Measurements from ENCODE around the gene TSPAN4.

Gene TSPAN4, protein sequence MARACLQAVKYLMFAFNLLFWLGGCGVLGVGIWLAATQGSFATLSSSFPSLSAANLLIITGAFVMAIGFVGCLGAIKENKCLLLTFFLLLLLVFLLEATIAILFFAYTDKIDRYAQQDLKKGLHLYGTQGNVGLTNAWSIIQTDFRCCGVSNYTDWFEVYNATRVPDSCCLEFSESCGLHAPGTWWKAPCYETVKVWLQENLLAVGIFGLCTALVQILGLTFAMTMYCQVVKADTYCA

DNA sequence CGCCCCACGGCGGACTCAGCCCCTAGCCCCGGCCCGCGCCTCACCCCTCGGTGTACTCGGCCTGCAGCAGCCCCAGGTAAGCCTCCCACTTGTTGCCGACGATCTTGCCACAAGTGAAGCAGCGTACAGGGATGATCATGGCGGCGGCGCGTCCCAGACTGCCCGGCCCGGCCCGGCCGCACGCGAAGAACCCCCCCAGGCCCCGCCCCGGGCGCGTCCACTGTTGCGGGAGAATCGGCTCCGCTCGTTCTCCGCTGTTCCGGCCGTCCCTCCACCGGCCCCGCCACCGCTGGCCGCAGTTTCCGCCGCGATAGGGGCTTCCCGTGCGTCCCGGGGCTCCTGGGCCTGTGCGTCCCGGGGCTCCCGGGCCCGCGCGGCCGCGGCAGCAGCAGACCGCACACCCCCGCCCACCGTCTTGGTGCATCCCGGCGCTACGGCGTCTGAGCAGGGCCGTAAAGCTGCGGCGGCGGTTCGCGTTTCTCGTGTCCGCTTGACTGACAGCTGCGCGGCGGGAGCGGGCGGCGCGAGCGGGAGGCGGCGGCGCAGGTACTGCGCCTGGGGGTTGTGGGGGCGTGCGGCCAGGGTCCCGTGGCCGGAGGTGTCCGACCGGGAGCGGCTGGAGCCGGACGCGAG is at the start of gene TSPAN4, which contains the start of gene POLR2L:
Gene TSPAN4, plus strand, starts transcription at position 483 of the 633 bp plus-strand sequence. CDS start 7,453 bp downstream, outside the sequence.
Gene POLR2L, minus strand, starts transcription at position 160 of the 633 bp plus-strand sequence. Its CDS starts 21 bp downstream, at position 139.
- DNase-seq (ENCODE audit: low spot score), result peak; percentile 84

DNA sequence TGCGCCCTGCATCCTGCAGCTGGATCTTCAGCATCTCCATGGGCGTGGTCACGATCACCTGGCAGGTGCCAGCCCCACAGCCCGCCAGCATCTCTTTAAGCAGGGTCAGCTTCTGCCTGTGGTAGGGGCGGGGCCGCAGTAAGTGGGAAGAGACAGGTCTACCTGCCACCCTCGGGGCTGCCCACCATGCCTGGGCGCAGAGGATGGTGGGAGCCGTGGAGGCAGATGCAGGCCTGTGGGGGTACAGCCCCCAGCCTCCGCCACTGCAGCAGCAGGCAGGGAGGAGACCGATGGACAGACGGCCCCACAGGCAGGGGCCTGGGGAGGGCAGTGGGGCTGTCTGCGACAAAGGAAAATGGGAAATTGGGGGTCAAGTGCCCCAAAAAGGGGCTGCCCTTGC is 49.8 kb upstream of the TSPAN4 start:
- no peak for DNase-seq (ENCODE audit: low spot score)

DNA sequence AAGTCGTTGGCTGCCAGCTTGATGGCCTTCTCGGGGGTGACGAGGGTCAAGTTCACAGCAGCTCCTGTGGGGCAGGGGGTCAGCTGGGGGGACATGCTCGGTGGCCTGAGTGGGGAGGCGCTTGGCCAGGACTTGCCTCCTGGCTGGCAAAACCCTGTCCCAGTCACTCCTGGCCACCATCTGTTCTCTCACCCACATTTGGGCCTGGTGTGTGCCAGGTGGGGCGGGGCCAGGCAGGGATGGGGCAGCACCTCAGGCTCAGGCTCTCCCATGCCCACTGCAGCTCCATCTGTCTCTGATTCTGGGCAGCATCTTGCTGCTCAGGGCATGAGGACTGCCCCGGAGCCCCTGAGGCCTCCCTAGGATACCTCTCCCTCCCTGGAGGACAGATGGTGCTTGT is 49.1 kb upstream of the TSPAN4 start:
- DNase-seq (ENCODE audit: low spot score), result no peak

DNA sequence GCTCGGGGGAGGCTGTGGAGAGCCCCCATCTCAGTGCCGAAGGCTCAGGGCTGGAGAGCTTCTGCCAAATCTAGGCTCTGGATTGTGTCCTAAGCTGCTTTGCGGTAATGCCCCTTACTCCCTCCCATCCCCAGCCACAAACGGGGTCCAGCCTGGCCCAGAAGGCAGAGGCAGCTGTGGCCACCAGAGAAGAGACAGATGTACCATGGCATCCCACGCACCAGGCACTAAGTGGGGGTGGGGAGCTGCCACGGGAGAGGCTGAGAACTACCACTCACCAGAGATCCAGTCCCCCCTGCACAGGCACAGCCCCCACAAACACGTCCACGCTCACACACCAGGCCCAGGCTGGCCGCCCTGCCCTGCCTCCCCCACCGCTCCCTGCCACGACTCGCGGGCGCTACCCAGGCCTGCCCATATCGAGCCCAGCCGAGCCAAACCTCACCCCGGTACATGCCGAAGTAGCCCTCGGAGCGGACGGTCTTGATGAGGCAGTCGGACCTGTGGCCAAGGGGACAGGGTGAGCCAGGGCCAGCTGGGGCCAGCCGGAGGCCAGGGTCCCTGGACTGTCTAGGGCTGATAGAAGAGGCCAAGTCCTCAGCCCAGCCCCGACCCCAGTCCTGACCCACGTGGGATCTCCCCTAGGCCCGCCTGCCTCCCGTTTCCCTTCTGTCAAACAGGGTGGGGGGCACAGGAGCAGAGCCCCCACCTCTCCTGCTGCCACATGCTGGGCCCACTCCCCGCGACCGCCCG is 48.5 kb upstream of the TSPAN4 start:
- no peak for DNase-seq (ENCODE audit: low spot score)

DNA sequence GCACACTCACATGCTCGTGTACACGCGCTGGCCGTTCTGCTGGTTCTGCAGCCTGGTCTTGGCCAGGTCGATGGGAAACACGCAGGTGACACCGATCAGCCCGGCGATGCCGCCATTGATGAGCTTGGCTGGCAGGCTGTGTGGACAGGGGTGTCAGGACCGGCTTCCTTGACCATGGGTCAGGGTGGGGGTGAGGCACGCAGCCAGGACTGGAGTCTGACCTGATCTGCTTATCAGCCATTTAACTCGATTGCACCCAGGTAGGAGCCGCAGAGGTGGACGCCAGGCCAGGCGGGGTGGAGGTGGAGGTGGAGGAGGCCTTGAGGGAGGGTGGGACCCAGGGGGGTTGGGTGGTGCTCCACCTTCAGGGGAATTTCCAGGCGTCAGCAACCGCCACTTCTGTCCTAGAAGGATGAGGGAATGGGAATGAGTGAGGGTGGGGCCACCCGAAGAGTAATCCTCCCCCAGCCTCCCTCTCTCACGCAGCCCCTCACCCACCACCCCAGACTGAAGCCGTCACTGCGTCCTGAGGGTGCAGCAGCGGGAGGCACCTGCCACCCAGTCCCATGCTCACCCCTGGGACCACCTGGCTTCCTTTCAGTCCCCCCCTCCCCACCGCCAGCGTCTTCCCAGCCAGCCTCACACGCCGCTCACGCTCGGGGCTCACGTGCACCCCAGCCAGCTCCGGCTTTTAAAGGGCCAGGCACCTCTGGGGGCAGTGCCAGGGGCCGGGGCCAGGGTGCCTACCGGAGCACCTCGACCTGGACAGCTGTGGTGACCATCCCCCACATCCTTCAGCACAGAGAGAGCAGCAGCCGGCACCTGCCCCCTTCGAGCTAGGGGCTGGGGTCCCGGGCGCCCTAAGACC is 47.7 kb upstream of the TSPAN4 start:
- DNase-seq (ENCODE audit: low spot score), result no peak

DNA sequence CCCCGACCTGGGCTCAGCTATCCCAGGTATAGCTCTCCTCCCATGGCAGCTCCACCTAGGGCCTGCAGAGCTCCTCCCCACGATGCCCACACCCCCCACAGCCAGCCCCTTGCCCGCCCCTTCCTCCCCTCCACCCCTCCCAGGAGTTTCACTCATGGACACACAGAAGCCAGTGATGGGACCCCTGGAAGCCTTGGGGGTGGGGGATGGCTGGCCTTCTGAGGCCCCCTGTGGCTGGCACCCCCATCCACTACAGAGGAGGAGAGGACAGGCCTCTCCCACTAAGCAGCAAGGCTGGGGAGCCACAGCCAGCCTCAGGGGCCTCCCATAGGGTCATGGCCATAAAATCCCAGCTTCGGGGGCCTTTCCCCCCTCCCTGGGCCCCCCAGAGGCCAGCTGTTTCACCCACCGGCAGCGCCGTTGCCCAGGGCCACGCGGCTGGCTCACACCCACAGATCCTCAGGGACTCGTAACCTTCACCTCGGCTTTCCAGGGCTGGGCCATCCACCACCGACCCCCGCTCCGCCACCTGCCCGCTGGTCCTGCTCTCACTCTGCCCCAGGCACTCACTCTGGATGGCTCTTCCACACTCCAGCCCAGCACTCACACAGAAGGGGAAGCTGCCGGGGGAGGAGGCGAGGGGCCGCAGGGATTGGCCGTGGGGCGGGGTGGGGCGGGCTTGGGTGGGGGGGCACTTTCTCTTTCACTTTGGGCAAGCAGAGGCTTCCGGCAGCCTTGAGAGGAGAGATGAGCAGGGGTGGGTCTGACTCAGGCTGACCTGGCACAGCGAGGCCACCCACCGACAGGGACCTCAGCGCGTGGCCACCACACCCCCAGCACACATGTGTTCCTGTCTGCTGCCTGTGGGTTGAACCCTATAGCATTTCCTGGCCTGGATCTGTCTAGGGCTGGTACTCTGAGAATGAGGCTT is 46.8 kb upstream of the TSPAN4 start:
- DNase-seq (ENCODE audit: low spot score), result no peak

DNA sequence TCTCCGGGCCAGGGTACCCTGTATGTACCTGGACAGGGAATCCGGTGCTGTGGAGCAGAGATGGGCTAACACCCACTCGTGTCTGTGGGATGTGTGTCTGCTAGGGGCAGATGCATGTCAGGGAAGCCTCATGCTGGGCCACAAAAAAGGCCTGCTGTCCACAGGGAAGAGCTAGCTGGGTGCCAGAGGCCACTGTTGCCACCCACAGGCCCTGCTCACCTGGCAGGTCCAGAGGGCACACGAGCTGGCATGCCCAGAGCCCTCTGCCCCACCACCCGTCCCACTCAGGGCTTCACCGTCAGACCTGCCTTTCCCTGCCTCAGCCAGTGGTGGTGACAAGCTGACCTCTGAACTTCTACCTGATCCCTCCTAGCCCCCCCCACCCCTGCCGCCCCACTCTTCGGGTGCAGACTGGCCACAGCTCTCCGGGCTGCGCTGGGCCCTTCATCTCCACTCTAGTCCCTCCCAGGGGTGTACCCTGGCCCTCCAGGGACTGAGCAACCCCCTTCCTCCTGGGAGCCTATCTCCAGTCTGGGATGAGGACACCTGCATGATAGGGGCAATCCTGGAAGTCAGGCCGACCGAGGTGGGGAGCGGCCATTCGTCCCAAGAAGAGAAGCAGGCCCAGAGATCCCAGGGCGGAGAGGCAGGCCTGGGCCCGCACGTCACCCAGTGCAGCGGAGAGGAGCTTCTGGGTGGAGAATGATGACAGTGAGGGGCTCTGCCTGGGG is 45.9 kb upstream of the TSPAN4 start:
- no peak for DNase-seq (ENCODE audit: low spot score)

DNA sequence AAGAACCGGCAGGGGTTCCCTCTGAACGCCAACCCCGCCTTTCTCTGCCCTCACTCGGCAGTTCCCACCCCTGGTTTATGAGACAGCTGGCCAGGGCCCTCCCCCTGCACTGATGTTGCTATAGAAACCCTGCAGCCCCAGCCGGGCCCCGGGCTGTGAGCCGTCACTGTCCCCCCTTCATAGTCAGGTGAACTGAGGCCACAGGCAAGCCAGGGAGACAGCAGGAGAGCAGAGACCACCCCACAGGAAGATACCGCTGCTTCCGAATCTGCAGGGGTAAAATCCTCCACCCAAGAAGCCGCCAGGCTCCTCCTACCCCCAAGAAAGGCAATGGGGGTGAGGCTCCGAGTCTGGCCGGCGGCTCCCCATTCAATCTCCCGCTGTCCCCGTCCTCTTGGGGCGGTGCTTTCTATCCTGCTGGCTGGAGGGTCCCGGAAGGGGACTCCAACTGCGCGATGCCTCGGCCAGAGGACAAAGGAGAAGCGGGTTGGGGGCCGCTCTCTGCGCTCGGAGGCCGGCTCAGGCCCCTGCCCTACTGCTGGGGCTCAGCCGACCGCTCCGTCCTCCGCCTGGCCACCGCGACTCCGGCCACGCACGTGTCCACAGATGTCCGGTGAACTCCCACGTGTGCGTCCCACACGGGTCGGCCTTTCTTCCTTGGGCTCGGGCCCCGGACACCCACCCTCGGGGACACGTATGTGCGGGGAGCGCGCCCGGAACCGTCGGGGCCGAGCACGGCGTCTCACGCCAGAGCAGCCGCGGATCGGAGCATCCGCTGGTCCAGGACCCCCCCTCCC is 45.2 kb upstream of the TSPAN4 start:
- peak; percentile 89 for DNase-seq (ENCODE audit: low spot score)

DNA sequence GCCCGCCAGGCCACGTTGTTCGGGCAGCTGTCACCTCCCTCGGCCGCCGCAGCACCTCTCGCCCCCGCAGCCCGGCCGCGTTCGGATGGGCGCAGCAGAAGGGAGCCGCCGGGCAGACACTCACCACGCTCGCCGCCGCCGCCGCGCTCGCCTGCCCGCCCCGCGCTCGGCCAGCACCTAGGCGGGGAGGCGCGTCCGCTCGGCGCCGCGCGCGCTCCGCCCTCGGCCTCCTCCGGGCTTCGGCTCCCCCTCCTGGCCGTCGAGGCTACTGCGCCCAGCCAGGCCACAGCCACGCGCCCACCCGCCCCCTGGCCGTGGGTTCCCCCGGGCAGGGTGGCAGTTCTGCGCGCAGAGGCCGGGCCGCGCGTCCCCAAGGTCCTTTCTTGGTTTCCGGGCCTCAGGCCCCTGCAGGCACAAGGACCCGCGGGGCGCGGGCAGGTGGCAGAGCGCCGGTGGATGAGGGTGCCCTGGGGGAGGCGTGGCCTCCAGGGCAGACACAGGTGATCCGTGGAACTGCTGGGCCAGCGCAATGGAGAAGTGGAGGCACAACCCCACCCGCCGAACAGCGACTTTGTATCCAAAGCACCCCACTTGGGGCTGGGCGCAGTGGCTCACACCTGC is 44.4 kb upstream of the TSPAN4 start, which contains the start of gene SLC25A22:
Gene SLC25A22, minus strand, starts transcription at position 189 of the 621 bp plus-strand sequence. CDS start 3,275 bp downstream, outside the sequence.
- peak; percentile 97 for DNase-seq (ENCODE audit: low spot score)

DNA sequence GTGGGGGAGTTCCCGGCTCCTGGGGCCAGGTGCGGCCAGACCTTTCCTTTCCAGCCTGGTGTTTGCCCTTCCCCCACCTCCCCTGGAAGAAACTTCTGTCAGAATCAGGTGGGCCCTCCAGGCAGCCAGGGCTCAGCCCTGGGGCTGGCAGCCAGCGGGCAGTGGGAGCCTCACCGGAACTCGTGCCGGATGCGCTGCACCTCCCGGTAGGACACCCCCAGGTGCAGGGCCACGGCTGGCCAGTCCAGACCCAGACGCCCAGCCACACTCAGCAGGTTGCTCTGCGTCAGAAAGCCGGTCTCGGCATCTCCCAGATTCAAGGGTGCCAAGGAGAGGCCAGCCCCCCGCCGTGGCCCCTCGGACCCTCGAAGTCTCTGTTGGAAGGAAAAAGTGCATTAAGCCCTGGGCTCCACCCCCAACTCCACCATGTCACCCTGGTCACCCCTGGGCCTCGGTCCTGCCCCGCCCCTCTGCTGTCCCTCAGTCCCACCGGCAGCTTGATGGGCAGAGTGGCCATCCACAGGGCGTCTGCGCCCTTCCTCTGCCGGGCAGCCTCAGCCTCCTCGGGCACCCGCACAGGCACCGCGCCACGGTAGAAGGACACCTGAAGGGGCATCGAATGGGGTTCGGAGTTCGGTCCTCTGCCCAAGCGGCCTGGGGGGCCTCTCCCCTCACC is 42.9 kb upstream of the TSPAN4 start:
- DNase-seq (ENCODE audit: low spot score), result no peak

DNA sequence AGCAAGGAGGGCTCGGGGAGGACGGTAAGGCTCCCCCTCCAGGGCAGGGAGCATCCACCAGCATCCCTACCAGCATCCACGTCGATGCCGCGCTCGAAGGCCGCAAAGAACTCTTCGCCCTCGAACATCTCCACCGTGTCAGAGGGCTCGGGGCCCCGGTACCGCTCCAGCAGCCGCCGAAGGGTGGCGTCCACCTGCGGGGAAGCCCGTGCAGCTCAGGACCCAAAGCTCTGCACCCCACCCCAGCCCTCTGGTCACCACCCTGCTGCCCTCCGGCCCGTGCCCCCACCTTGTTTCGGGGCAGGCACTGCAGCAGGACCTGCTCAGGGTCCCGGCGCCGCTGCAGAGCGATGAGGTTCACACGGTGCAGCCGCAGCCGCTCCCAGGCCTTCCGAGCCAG is 42.2 kb upstream of the TSPAN4 start:
- no peak for DNase-seq (ENCODE audit: low spot score)

DNA sequence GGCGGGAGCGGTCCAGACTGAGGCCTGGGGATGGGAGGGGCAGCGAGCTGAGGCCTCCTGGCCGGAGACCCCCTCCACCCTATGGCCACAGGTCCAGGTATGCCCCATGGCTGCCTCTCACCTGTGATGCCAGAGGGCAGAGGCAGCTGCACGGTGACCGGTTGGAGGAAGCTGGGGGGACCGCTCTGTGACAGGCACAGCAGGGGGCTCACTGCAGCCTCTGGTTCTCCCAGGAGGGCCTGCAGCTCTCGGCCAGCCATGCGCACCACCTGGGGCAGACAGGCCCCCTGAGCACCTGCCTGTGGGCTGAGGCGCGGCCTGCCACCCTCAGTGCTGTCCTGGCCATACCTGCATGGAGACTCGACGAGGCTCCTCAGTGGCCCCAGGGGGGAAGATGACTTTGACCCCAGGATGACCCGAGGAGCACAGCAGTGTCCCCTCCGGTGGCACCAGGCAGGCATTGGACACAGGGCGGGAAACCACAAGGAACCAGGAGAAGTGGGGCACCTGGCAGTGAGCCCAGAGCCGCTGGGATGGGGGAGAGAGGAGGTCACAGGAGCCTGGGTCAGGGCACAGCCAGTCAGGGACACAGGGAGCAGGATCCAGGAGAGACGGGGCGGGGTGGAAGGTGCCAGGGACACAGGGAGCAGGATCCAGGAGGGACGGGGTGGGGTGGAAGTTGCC is 41.4 kb upstream of the TSPAN4 start:
- no peak for DNase-seq (ENCODE audit: low spot score)

DNA sequence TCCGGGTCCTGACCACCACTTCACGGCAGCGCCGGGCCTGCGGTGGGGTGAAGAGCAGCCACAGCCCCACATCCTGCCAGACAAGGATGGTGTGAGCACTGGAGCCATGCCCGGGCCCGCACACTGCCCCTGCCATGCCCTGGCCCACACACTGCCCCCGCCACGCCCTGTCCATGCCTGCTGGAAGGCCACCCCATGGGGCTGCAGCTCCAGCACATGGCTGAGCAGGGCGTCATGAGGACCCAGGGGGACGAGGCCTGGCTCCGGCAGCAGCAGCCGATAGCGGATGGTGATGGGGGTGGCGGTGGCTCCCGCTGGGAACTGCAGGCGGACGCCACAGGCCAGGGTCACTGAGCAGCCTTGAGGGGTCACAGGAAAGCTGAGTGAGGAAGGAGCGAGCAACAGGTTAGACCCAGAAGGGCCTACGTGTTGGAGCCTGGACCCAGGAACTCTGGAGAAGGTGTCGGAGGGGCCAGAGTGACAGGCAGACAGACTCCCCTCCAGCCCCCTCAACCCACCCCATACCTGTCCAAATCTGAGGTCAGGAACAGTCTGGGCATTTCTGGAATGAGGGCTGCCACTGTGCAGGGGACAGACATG is 40.5 kb upstream of the TSPAN4 start:
- DNase-seq (ENCODE audit: low spot score), result no peak

DNA sequence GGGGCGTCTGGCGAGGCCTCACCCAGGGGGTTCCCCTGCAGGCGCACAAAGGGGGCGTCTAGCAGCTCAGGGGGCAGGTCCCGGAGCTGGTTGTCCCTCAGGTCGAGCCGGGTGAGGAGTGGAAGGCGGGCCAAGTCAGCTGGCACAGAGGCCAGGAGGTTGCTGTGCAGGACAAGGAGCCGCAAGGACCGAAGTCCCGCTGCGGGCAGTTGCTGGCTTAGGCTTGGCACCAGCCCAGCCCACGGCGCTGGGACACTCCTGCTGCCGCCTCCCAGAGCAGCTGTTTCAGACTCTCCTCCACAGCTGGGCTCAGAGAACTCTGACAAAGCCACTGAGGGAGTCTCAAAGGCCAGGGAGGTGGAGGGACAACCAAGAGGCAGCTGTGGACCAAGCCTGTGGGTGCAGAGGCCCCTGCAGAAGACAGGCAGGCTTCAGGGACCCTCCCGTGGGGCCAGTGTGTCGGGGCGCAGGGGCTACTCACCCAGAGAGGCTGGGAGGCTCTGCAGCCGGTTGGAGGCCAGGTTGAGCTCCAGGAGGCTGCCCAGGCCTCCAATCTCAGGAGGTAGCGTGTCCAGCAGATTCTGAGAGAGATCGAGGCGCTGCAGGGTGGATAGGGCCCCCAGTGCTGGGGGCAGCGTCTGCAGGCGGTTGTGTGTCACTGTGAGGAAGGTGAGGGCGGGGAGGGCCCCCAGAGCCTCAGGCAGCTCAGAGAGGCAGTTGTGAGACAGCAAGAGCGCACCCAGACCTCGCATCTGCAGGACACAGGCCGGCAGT is 39.8 kb upstream of the TSPAN4 start:
- no peak for DNase-seq (ENCODE audit: low spot score)

DNA sequence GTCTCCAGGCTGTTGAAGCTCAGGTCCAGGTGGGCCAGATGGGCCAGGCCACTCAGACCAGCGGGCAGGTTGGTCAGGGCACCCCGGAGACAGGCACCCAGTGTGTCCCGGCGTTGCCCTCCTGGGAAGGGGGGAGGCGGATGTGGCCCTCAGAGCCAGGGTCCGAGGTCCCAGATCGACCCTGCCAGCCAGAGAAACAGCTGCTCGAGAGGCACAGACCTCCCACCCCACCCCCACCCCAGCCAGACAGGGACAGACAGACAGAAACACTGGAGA is 39.2 kb upstream of the TSPAN4 start:
- DNase-seq (ENCODE audit: low spot score), result no peak

DNA sequence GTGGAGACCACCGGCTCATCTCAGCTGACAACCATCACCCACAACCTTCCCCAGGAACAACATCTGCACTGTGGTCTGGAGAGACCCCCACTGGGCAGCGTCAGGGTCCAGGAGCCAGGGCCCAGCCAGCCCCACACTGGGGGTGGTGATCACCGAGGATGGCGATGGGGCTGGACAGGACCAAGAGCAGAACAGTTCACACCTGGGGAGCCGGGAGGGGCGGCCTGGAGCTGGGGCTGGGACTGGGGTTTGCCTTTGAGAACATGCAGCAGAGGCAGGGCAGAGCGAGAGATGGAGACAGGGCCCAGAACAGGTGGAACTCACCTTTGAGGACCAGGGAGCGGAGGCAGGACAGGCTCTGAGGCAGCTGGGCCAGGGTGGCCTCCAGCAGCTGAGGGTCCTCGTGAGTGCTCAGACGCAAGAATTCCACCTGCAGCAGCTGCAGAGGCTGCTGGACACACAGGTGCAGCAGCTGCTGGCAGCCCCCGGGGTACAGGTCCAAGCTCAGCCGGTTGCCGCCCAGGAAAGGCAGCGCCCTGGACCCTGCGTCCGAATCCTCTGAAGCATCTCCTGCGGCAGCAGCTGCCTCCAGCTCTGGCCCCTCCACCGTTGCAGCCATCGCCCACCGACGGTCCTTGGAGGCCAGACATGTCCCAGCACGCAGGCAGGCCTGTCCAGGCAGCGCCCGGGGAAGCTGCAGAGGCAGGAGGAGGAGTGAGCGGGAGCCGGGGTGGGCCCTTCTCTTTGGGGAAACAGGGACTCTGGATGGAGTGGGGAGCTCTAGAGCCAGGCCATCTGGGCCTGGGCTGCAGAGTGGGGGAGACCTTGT is 38.7 kb upstream of the TSPAN4 start:
- no peak for DNase-seq (ENCODE audit: low spot score)

Data from HuH-7.5 (cell line).